Suprapubic skin (tissue), 4 donors: Measurements from ENCODE around the gene CLECL1.

Source experiments
- CTCF ChIP-seq, 2 donors: fragments of 200-600 bp in 1 of 2; fragments of 450-650 bp in 1 of 2; sonication (generic) in 1 of 2; IDR thresholded peaks; one replicate each; pipeline ENCODE4 v1.5.1; 2016 to 2019; ENCODE audit warnings: antibody characterized with exemption in 2 of 2, mild to moderate bottlenecking in 1 of 2, moderate library complexity in 1 of 2
- EP300 ChIP-seq: sonication (generic); formaldehyde crosslinking; IDR thresholded peaks from one replicate; pipeline ENCODE4 v1.6.1; 2017; ENCODE audit warnings: antibody characterized with exemption
- POLR2A ChIP-seq, 2 donors: fragments of 450-650 bp; IDR thresholded peaks; one replicate each; pipeline ENCODE4 v1.6.1; 2017; ENCODE audit warnings: antibody characterized with exemption in 2 of 2, mild to moderate bottlenecking in 2 of 2, moderate library complexity in 2 of 2
- POLR2AphosphoS5 ChIP-seq, 3 donors: sonication (generic); formaldehyde crosslinking; IDR thresholded peaks; one replicate each; pipeline ENCODE4 v1.6.1; 2017; ENCODE audit warnings: antibody characterized with exemption in 3 of 3

- TF ChIP-seq CTCF (IDR thresholded peaks at IDR 0.05) (no peak), POLR2AphosphoS5 (IDR thresholded peaks at IDR 0.05) (no peak), EP300 (no peak), POLR2A (IDR thresholded peaks at IDR 0.05) (no peak)
Observed at GRCh38 chr12:9776781-9777180, 43.9 kb upstream of the CLECL1 start.
